RPMI8226 (cell line): Measurements from ENCODE around the gene MARK4.
"Not testable (repeated sequence)": the region's sequence is repeated elsewhere in the genome, so short reads cannot be mapped to it uniquely, and the experiment has no call there.

Experiments used
- DNase-seq: peaks from one replicate; pipeline ENCODE4 v3.0.0-alpha.2; 2015

MARK4 gene

GRCh38 chr19:45244133-45244794 is 6.8 kb upstream of the MARK4 start:
- no peak for DNase-seq

DNA sequence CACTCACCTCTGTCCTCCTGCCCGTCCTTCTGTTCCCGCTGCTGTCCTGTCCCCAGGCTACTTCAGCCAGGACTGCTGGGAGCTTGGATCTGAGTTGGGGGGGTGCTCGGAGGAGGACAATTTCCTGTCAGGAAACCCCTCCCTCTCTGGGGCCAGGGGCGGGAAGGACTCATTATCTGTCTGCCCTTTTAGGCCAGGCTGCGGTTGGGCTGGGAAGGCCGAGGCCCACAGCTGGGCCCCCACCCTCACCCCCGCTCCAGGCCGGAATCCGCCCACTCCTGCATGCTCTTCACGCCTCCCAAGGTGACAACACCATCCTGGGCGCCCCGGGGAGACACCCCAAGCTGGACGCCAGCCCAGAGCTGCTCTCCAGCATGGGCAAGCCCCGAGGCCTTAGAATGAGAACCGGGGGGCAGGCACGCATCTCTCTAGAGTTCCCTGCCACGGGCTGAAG is 5.7 kb upstream of the MARK4 start, which contains the start of gene EXOC3L2:
EXOC3L2 (minus strand) TSS at position 74 of the 454 bp plus-strand sequence. CDS start 6,362 bp downstream, outside the sequence.
- DNase-seq, result no peak

- no peak for DNase-seq
Observed at GRCh38 chr19:45245826-45246225, 5.2 kb upstream of the MARK4 start.

DNA sequence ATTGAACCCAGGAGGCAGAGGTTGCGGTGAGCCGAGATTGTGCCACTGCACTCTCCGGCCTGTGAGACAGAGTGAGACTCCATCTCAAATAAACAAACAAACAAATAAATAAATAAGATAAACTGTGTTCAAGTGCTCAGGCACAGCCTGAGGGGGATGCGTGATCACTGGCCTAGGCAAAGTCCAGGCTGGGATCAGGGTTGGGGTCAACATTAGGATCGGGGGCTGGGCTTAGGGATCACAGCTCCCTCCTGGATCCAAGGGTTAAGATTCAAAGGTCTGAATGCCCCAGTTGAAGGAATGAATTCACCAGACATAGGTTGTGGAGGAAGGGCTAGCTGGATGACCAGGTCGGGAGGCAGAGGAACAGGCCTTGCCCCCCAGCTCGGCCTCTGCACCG is 3.9 kb upstream of the MARK4 start:
- no peak for DNase-seq

- no peak for DNase-seq
Observed at GRCh38 chr19:45249261-45250033, 1.6 kb upstream of the MARK4 start.

- DNase-seq, result peak; percentile 31
Observed at GRCh38 chr19:45250216-45250831, 747 bp upstream of the MARK4 start.

- DNase-seq, result no peak
Observed at GRCh38 chr19:45251452-45252354, 632 bp downstream of the MARK4 start.

DNA sequence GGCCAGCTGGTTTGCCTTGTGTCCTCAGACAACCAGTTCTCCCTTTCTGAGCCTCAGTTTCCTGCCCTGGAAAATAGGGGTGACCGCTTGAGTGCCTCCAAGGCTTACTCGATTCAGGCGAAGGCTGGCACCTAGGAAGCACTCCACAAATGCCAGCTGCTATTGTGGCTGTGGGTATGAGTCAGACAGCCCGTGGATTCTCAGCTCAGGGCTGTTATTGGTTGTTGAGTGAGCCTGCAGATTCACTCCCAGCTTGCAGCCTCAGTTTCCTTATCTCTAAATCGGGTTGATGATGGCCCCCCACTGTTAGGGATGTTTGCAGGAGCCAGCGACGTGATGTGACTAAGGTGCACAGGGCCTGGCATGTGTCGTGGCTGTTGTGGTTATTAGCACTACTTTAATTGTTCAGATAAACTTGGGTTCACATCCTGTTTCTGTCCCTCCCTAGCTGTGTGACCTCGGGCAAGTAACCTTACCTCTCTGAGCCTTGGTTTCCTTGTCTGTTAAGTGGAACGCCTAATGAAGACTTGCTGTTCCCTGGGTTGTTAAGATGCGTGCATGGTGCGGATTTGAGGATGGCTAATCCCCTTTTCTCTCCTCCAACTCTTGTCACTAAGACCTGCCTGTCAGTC is 2.4 kb downstream of the MARK4 start:
- no peak for DNase-seq

- DNase-seq, result no peak
Observed at GRCh38 chr19:45254044-45254531, 3.0 kb downstream of the MARK4 start.

DNA sequence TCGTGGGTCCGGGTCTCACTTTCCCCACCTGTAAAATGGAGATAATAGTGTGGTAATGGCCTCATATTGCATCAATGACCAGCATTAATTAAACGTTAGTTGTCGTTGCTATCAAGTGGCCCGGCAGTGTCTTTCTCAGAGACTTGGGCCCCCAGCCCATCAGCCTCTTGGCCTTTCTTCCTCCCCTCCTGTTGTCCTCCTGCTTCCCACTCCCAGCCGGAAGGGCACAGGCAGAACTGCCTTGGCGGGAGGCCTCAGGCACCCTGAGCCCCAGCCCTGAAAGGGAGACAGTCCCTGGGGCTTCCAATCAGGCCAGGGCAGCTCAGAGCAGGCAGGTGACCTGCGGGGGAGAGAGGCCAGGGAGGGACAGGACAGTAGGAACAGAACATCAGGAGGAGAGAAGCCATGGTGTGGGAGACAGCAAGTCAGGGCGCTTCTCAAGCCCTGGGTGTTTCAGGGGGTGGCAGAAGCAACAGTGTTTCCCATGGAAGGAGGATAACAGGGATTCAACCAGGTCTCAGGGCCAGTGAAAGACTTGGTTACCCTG is 4.6 kb downstream of the MARK4 start:
- no peak for DNase-seq

GRCh38 chr19:45256836-45257235 is 5.8 kb downstream of the MARK4 start:
- DNase-seq, result no peak

DNA sequence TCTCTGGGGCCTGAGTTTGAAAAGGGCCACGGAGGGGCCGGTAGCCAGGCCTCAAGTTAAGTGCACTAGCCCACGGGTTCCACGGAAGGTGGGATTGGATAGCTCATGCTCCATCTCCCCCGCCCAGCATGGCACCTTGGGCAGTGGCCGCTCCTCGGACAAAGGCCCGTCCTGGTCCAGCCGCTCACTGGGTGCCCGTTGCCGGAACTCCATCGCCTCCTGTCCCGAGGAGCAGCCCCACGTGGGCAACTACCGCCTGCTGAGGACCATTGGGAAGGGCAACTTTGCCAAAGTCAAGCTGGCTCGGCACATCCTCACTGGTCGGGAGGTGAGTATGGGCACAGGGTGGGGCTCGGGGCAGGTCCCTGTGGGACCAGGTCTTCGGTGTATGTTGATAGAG is 7.8 kb downstream of the MARK4 start:
- no peak for DNase-seq

DNA sequence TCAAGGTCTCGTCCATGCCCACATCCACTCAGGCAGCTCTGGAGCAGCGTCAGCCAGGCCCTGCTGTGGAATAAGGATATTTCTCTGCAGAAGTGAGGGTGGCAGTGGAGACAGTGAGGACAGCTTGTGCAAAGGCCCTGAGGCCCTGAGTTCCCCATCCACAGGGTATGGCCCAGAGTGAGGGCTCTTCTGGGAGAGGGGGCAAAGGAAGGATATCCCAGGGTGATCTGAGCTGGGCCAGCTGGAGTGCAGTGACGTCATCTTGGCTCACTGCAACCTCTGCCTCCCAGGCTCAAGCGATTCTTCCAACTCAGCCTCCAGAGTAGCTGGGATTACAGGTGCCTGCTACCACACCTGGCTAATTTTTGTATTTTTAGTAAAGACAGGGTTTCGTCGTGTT is 11.5 kb downstream of the MARK4 start:
- no peak for DNase-seq

- DNase-seq, result no peak
Observed at GRCh38 chr19:45263013-45263412, 11.9 kb downstream of the MARK4 start.

- no peak for DNase-seq
Observed at GRCh38 chr19:45264781-45265317, 13.8 kb downstream of the MARK4 start.

GRCh38 chr19:45265375-45265774 is 14.3 kb downstream of the MARK4 start:
- peak; percentile 12 for DNase-seq

GRCh38 chr19:45267296-45267695 is 16.2 kb downstream of the MARK4 start:
- no peak for DNase-seq

DNA sequence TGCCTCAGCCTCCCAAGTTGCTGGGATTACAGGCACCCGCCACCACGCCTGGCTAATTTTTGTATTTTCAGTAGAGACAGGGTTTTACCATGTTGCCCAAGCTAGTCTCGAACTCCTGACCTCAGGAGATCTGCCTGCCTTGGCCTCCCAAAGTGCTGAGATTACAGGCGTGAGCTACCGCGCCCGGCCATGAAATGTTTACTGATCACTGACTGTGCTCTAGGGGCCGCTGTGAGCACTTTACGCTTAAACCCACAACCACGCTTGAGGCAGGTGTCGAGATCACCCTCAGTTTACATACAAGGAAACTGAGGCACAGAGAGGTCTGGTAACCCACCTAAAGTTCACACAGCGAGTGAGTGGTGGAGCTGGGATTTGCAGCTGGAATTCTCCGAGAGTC is 18.9 kb downstream of the MARK4 start:
- not testable (repeated sequence) for DNase-seq

GRCh38 chr19:45271098-45271734 is 20.1 kb downstream of the MARK4 start:
- DNase-seq, result no peak

GRCh38 chr19:45271735-45272108 is 20.7 kb downstream of the MARK4 start:
- no peak for DNase-seq

- no peak for DNase-seq
Observed at GRCh38 chr19:45273521-45273855, 22.4 kb downstream of the MARK4 start.
